Measurements from ENCODE around the gene FAM161B.

The FAM161B gene

DNA sequence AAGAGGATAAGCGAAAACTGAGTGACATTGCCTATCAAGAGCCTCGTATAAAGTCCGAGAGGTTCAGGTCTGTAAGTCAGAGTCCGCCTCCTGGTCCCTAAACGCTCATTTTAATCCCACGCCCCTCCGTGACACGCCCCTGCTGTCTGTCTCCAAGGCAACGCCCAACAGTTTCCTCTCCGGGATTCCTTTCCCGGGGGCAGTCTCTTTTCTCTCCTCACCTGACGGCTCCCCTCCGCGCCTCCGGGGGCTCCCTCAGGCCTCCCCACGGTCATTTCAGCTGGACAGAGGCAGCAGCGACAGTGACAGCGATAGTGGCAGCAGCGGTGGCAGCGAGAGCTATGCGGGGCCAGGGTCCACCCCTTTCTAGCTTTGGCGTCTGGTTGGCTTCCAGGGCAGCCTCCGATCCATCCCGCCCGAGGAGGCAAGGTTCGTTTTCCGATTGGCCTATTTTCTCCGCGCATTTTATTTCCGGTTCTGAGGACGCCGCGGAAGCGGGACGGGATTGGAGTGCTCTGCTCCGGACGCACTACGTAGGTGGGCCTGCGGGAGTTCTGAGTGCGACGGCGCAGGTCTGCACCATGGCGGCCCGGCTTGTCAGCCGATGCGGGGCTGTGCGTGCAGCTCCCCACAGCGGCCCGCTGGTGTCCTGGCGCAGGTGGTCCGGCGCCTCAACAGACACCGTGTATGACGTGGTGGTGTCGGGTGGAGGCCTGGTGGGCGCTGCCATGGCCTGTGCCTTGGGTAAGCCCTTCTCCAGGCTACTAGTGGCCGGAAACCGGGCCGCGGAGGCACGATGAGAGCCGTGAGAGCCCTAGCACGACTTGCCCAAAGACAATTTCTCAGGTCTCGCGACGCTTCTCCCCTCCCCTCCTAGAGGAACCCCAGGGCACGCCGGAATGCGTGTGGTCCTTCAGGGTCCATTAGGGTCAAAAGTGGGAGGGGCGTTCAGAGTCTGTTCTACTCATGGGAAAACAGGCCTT lies at the start of gene FAM161B, which contains the start of gene COQ6 (continued):
- TF ChIP-seq, protein P1, sequence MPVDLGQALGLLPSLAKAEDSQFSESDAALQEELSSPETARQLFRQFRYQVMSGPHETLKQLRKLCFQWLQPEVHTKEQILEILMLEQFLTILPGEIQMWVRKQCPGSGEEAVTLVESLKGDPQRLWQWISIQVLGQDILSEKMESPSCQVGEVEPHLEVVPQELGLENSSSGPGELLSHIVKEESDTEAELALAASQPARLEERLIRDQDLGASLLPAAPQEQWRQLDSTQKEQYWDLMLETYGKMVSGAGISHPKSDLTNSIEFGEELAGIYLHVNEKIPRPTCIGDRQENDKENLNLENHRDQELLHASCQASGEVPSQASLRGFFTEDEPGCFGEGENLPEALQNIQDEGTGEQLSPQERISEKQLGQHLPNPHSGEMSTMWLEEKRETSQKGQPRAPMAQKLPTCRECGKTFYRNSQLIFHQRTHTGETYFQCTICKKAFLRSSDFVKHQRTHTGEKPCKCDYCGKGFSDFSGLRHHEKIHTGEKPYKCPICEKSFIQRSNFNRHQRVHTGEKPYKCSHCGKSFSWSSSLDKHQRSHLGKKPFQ (tag by site-specific recombination; IDR thresholded peaks at IDR 0.05), result no peak
- TF ChIP-seq SP7 (tag by site-specific recombination; IDR thresholded peaks at IDR 0.05) (peak; percentile 63; the same call in 1 of the 2 replicates), ZNF132 (tag by site-specific recombination; IDR thresholded peaks at IDR 0.05; ENCODE audit: borderline replicate concordance) (no peak), ZSCAN23 (tag by site-specific recombination; IDR thresholded peaks at IDR 0.05) (no peak), ZNF133 (tag by site-specific recombination; IDR thresholded peaks at IDR 0.05) (no peak), ZNF707 (tag by site-specific recombination; IDR thresholded peaks at IDR 0.05) (no peak), GLIS2 (tag by site-specific recombination; IDR thresholded peaks at IDR 0.05) (peak; percentile 92), ZNF138 (tag by site-specific recombination; IDR thresholded peaks at IDR 0.05; ENCODE audit: borderline replicate concordance) (no peak), ZNF561 (tag by site-specific recombination; IDR thresholded peaks at IDR 0.05; ENCODE audit: borderline replicate concordance) (no peak), ZNF677 (tag by site-specific recombination; IDR thresholded peaks at IDR 0.05) (no peak), ZNF555 (tag by site-specific recombination; conservative IDR thresholded peaks at IDR 0.05) (no peak), ZNF837 (tag by site-specific recombination; IDR thresholded peaks at IDR 0.05) (no peak), ZNF548 (tag by site-specific recombination; IDR thresholded peaks at IDR 0.05) (no peak), GLIS1 (tag by site-specific recombination; IDR thresholded peaks at IDR 0.05) (peak; percentile 50; the same call in 1 of the 2 replicates), ZNF473 (tag by site-specific recombination; IDR thresholded peaks at IDR 0.05) (no peak), ZBTB48 (tag by site-specific recombination; IDR thresholded peaks at IDR 0.05) (peak; percentile 62), ZNF354C (tag by site-specific recombination; IDR thresholded peaks at IDR 0.05; ENCODE audit: borderline replicate concordance, low read depth) (no peak), ZNF629 (tag by site-specific recombination; IDR thresholded peaks at IDR 0.05) (peak; percentile 82), ZNF37A (tag by site-specific recombination; IDR thresholded peaks at IDR 0.05) (no peak), SCRT2 (tag by site-specific recombination; IDR thresholded peaks at IDR 0.05) (no peak), ZNF830 (tag by site-specific recombination; IDR thresholded peaks at IDR 0.05; ENCODE audit: low read depth) (no peak), ZNF433 (tag by site-specific recombination; IDR thresholded peaks at IDR 0.05; ENCODE audit: low read depth) (no peak), ZIC2 (tag by site-specific recombination; IDR thresholded peaks at IDR 0.05) (peak; percentile 61), ZSCAN30 (tag by site-specific recombination; IDR thresholded peaks at IDR 0.05) (0 out of 2 replicates have a peak, but pooled peaks have one; percentile 47), ZNF16 (tag by site-specific recombination; IDR thresholded peaks at IDR 0.05; ENCODE audit: low read depth) (no peak), ZNF514 (tag by site-specific recombination; IDR thresholded peaks at IDR 0.05) (no peak)
- TF ChIP-seq, protein P2, sequence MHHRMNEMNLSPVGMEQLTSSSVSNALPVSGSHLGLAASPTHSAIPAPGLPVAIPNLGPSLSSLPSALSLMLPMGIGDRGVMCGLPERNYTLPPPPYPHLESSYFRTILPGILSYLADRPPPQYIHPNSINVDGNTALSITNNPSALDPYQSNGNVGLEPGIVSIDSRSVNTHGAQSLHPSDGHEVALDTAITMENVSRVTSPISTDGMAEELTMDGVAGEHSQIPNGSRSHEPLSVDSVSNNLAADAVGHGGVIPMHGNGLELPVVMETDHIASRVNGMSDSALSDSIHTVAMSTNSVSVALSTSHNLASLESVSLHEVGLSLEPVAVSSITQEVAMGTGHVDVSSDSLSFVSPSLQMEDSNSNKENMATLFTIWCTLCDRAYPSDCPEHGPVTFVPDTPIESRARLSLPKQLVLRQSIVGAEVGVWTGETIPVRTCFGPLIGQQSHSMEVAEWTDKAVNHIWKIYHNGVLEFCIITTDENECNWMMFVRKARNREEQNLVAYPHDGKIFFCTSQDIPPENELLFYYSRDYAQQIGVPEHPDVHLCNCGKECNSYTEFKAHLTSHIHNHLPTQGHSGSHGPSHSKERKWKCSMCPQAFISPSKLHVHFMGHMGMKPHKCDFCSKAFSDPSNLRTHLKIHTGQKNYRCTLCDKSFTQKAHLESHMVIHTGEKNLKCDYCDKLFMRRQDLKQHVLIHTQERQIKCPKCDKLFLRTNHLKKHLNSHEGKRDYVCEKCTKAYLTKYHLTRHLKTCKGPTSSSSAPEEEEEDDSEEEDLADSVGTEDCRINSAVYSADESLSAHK (tag by site-specific recombination; IDR thresholded peaks at IDR 0.05), result no peak; the same call in 1 of the 2 replicates
- TF ChIP-seq, protein P3, sequence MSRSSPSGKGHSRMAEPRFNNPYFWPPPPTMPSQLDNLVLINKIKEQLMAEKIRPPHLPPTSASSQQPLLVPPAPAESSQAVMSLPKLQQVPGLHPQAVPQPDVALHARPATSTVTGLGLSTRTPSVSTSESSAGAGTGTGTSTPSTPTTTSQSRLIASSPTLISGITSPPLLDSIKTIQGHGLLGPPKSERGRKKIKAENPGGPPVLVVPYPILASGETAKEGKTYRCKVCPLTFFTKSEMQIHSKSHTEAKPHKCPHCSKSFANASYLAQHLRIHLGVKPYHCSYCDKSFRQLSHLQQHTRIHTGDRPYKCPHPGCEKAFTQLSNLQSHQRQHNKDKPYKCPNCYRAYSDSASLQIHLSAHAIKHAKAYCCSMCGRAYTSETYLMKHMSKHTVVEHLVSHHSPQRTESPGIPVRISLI (tag by site-specific recombination; IDR thresholded peaks at IDR 0.05), result no peak
- TF ChIP-seq, protein P4, sequence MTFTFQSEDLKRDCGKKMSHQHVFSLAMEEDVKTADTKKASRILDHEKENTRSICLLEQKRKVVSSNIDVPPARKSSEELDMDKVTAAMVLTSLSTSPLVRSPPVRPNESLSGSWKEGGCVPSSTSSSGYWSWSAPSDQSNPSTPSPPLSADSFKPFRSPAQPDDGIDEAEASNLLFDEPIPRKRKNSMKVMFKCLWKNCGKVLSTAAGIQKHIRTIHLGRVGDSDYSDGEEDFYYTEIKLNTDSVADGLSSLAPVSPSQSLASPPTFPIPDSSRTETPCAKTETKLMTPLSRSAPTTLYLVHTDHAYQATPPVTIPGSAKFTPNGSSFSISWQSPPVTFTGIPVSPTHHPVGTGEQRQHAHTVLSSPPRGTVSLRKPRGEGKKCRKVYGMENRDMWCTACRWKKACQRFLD (tag by site-specific recombination; IDR thresholded peaks at IDR 0.05), result no peak
- TF ChIP-seq, protein P5, sequence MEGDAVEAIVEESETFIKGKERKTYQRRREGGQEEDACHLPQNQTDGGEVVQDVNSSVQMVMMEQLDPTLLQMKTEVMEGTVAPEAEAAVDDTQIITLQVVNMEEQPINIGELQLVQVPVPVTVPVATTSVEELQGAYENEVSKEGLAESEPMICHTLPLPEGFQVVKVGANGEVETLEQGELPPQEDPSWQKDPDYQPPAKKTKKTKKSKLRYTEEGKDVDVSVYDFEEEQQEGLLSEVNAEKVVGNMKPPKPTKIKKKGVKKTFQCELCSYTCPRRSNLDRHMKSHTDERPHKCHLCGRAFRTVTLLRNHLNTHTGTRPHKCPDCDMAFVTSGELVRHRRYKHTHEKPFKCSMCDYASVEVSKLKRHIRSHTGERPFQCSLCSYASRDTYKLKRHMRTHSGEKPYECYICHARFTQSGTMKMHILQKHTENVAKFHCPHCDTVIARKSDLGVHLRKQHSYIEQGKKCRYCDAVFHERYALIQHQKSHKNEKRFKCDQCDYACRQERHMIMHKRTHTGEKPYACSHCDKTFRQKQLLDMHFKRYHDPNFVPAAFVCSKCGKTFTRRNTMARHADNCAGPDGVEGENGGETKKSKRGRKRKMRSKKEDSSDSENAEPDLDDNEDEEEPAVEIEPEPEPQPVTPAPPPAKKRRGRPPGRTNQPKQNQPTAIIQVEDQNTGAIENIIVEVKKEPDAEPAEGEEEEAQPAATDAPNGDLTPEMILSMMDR (tag by site-specific recombination; IDR thresholded peaks at IDR 0.05), result peak; percentile 54; the same call in 1 of the 2 replicates
- TF ChIP-seq, protein P6, sequence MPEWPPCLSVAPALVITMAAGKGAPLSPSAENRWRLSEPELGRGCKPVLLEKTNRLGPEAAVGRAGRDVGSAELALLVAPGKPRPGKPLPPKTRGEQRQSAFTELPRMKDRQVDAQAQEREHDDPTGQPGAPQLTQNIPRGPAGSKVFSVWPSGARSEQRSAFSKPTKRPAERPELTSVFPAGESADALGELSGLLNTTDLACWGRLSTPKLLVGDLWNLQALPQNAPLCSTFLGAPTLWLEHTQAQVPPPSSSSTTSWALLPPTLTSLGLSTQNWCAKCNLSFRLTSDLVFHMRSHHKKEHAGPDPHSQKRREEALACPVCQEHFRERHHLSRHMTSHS (tag by site-specific recombination; IDR thresholded peaks at IDR 0.05), result no peak
